ENCODE data around the gene LITAFD. TPM values are rescaled to one million over a fixed set of nuclear protein-coding genes. Genes with fewer than 3 reads are reported as not detected.

LITAFD gene
- total RNA-seq, 1 experiment from 2014 or later: 0.45 TPM

Other genes with a start within 250 kb of the LITAFD start
- gene ABAT, start 207.7 kb upstream of the LITAFD start, total RNA-seq (2014; rRNA removed; shearing (Covaris generic); ENCODE audit: low replicate concordance): 8.2 TPM in 2 replicates
- gene TMEM186, start 84.7 kb upstream of the LITAFD start, total RNA-seq (2014; rRNA removed; shearing (Covaris generic); ENCODE audit: low replicate concordance): 4.9 and 8.1 TPM in 2 replicates
- 26.5 and 27.1 TPM in 2 replicates for gene PMM2, start 84.5 kb upstream of the LITAFD start, total RNA-seq (2014; rRNA removed; shearing (Covaris generic); ENCODE audit: low replicate concordance)
- 48.3 and 64.4 TPM in 2 replicates for gene CARHSP1, start 13.3 kb upstream of the LITAFD start, total RNA-seq (2014; rRNA removed; shearing (Covaris generic); ENCODE audit: low replicate concordance)
- gene USP7, start 81.6 kb downstream of the LITAFD start, total RNA-seq (2014; rRNA removed; shearing (Covaris generic); ENCODE audit: low replicate concordance): 38.6 and 42.5 TPM in 2 replicates
- gene HAPSTR1, start 209.3 kb downstream of the LITAFD start, total RNA-seq (2014; rRNA removed; shearing (Covaris generic); ENCODE audit: low replicate concordance): 45.1 and 51.2 TPM in 2 replicates

Measured in Karpas-422 (cell line).